Smooth muscle cell (in vitro differentiated cells): ENCODE data around the gene TSPAN5. TPM values are rescaled to one million over a fixed set of nuclear protein-coding genes. Genes with fewer than 3 reads are reported as not detected.
A peak's percentile ranks its signal among the peaks of the same experiment; 100 is the strongest.

Experiments used
- DNase-seq: peaks from one replicate; lab custom pipeline; 2025; ENCODE audit not compliant: unreplicated experiment; lab: John Stamatoyannopoulos, UW
- H2AFZ ChIP-seq: fragments of 200-600 bp; sonication (generic); 2 replicates; pipeline ENCODE4 v1.6.0; 2016; ENCODE audit warnings: antibody characterized with exemption, low read depth, mild to moderate bottlenecking
- H3F3A ChIP-seq: fragments of 200-600 bp; sonication (generic); 2 replicates; pipeline ENCODE4 v1.6.0; 2017; ENCODE audit warnings: antibody characterized with exemption, low read depth
- H3K27ac ChIP-seq: fragments of 200-600 bp; sonication (generic); 2 replicates; pipeline ENCODE4 v1.5.1; 2016; ENCODE audit warnings: low read depth, mild to moderate bottlenecking
- H3K27me3 ChIP-seq: fragments of 200-600 bp; sonication (generic); 2 replicates; pipeline ENCODE4 v1.6.1; 2016; ENCODE audit warnings: low read depth, mild to moderate bottlenecking
- H3K36me3 ChIP-seq: fragments of 200-600 bp; sonication (generic); 2 replicates; pipeline ENCODE4 v1.5.1; 2016; ENCODE audit warnings: low read depth
- H3K4me1 ChIP-seq: fragments of 200-600 bp; sonication (generic); 2 replicates; pipeline ENCODE4 v1.5.1; 2016; ENCODE audit warnings: low read depth
- H3K4me2 ChIP-seq: fragments of 200-600 bp; sonication (generic); 2 replicates; pipeline ENCODE4 v1.6.0; 2016; ENCODE audit warnings: mild to moderate bottlenecking
- H3K4me3 ChIP-seq: fragments of 200-600 bp; sonication (generic); 2 replicates; pipeline ENCODE4 v1.5.1; 2016; ENCODE audit warnings: mild to moderate bottlenecking
- H3K79me2 ChIP-seq: fragments of 200-600 bp; sonication (generic); 2 replicates; pipeline ENCODE4 v1.6.0; 2016; ENCODE audit warnings: low read depth, mild to moderate bottlenecking
- H3K9ac ChIP-seq: fragments of 200-600 bp; sonication (generic); 2 replicates; pipeline ENCODE4 v1.6.0; 2016; ENCODE audit warnings: low read depth
- H3K9me3 ChIP-seq: fragments of 200-600 bp; sonication (generic); replicated peaks from 2 replicates; pipeline ENCODE4 v1.5.1; 2016; ENCODE audit warnings: low read depth
- H4K20me1 ChIP-seq: fragments of 200-600 bp; sonication (generic); 2 replicates; pipeline ENCODE4 v1.6.0; 2016; ENCODE audit warnings: low read depth
- WGBS: methylation state at CpG from one replicate; pipeline ENCODE4 v1.1.7; 2016; ENCODE audit warnings: low lambda C conversion rate; 5-methylcytosine and 5-hydroxymethylcytosine counted together
- polyA plus RNA-seq: library from polyadenylated mRNA; unstranded; fragments of >200 nt; fragmentation: Nextera tagmentation; extraction: Ambion mirVana; gene quantifications from 2 replicates; pipeline ENCODE4 v1.2.1, GENCODE V29; 2016
- total RNA-seq: library from RNA; depleted of rRNA; stranded (reverse); fragments of >200 nt; gene quantifications from 2 replicates; pipeline ENCODE4 v1.2.3, GENCODE V29; 2014
- TF ChIP-seq, protein P1 (sequence below): fragments of 200-600 bp; sonication (generic); IDR thresholded peaks from 2 replicates; pipeline ENCODE4 v1.5.1; 2017; ENCODE audit warnings: borderline replicate concordance, mild to moderate bottlenecking, antibody characterized with exemption; ENCODE audit not compliant: insufficient read depth, poor library complexity, severe bottlenecking

Gene TSPAN5
- total and polyA plus RNA-seq, 2 experiments from 2014 or later = 28.3 to 35.8 TPM

DNA sequence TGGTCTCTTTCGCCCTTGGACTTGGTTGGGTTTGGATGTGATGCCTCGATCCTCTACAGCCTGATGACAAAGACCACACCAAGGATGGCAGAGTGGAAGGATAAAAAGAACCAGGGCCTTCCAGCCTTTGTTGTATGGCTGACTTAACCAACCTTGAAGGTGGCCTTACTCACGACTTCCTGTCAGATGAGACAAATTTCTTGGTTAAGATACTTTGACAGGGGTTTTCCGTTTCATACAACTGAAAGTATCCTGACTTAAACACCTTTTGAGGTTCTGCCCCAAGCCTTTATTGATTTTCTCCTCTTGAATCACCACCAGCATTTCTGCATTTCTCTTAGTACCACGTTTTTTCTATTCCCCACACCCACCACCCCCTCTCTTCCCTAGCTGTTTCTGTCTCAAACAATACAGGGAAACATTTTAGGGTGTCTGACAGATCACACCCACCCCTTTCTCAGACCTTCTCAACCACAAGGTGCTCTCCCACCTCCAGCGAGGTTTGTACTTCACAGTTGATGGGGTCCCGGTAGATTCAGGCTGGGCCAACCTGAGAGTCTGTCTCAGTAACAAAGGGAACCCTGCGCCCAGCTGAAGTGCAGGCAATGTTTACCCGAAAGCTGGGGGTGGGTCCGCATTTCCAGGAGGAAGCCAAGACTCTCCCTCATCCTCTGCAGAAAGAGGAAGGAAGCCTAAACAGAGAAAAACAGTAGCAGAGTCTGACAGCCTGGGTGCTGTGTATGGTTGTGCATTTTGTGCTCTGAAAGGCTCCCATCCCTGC, 5.0 kb upstream of the TSPAN5 start:
- H3F3A ChIP-seq = peaks cover 14% of the 10 kb centered on the region
- H3K79me2 ChIP-seq = no peaks in the 10 kb centered on the region
- H3K27ac ChIP-seq = no peak overlapping the region
- H3K4me1 ChIP-seq = peaks cover 31% of the 10 kb centered on the region
- WGBS = 81% methylated on average over 10 of the region's 10 CpGs
- H2AFZ ChIP-seq = no peak overlapping the region
- H3K36me3 ChIP-seq = no peaks in the 10 kb centered on the region
- H4K20me1 ChIP-seq = no peaks in the 10 kb centered on the region
- no peaks in the 10 kb centered on the region for H3K9me3 ChIP-seq
- H3K9ac ChIP-seq = no peak overlapping the region
- no peak overlapping the region for H3K4me2 ChIP-seq
- no peak for DNase-seq
- TF ChIP-seq, protein P1, sequence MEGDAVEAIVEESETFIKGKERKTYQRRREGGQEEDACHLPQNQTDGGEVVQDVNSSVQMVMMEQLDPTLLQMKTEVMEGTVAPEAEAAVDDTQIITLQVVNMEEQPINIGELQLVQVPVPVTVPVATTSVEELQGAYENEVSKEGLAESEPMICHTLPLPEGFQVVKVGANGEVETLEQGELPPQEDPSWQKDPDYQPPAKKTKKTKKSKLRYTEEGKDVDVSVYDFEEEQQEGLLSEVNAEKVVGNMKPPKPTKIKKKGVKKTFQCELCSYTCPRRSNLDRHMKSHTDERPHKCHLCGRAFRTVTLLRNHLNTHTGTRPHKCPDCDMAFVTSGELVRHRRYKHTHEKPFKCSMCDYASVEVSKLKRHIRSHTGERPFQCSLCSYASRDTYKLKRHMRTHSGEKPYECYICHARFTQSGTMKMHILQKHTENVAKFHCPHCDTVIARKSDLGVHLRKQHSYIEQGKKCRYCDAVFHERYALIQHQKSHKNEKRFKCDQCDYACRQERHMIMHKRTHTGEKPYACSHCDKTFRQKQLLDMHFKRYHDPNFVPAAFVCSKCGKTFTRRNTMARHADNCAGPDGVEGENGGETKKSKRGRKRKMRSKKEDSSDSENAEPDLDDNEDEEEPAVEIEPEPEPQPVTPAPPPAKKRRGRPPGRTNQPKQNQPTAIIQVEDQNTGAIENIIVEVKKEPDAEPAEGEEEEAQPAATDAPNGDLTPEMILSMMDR = no peak
- H3K27me3 ChIP-seq = no peaks in the 10 kb centered on the region
- H3K4me3 ChIP-seq = no peak overlapping the region

DNA sequence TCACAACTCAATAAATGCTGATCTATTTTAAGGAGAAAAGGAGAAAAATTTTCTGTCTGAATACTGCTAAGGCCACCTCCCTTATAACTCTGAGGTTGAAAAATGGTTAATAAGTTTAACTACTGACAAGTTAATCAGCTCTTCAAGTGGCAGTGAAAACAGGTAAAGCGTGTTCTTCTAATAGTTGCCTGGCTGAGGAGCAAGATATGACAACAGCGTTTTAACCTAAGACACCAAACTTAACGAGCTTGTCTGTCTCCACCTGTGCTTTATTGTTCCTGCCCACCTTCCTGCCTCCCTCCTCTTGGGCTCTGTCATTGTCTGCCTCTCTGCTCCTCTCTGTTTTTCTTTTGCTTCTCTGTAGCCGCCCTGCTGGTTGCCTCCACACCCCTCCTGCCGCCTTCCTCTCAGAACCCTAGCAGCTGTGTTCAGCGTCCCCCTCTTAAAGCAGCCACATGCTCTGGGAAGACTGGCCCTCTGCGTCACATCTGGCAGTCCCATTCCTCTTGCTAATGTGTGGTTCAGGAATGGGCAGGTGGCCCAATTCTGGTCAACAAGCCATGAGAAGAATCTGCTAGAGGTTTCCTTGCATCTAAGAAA, 4.3 kb upstream of the TSPAN5 start:
- Histone ChIP-seq H3K4me1 (peaks cover 31% of the 10 kb centered on the region), H3K9ac (no peak overlapping the region), H3K4me3 (no peak overlapping the region), H3F3A (peaks cover 14% of the 10 kb centered on the region), H4K20me1 (no peaks in the 10 kb centered on the region), H3K4me2 (no peak overlapping the region), H3K27me3 (no peaks in the 10 kb centered on the region), H3K36me3 (no peaks in the 10 kb centered on the region), H3K27ac (peak overlapping the region; percentile 22), H3K79me2 (peaks cover 6% of the 10 kb centered on the region), H2AFZ (no peak overlapping the region), H3K9me3 (no peaks in the 10 kb centered on the region)
- TF ChIP-seq, protein P1 = no peak
- DNase-seq = no peak
- WGBS = 65% methylated on average over 7 of the region's 7 CpGs

DNA sequence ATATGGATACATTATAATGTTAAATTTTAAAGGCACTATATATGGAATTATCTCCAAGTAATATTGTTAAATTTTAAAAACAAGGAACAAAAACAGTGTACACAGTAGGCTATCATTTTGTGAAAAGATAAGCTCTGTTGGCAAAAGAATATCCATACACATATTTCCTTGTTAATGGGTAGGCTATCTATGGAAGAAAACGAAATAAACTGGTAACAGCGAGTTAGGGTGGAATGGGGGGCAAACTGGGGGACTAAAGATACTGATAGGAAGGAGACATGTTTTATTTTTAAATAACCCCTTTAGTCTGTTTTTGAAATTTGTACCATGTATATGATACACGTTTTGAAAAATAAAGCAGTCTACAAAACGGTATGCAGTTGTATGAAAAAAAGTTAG, 3.6 kb upstream of the TSPAN5 start:
- peaks cover 14% of the 10 kb centered on the region for H3F3A ChIP-seq
- no peak overlapping the region for H3K4me3 ChIP-seq
- peaks cover 31% of the 10 kb centered on the region for H3K4me1 ChIP-seq
- DNase-seq = no peak
- peak overlapping the region; percentile 33 for H3K4me2 ChIP-seq
- no peaks in the 10 kb centered on the region for H3K36me3 ChIP-seq
- no peaks in the 10 kb centered on the region for H3K27me3 ChIP-seq
- no peak overlapping the region for H3K9ac ChIP-seq
- H4K20me1 ChIP-seq = peaks cover under 1% of the 10 kb centered on the region
- TF ChIP-seq, protein P1 = no peak
- H3K9me3 ChIP-seq = no peaks in the 10 kb centered on the region
- peak overlapping the region; percentile 22 for H3K27ac ChIP-seq
- 77% methylated on average over 4 of the region's 4 CpGs for WGBS
- H3K79me2 ChIP-seq = peaks cover 11% of the 10 kb centered on the region
- no peak overlapping the region for H2AFZ ChIP-seq
